Stimulated activated CD8-positive, alpha-beta memory T cell treated with anti-CD3 and anti-CD28 coated beads, Interleukin-15, amount 100 ng/mL, for 1 hour (primary cell): ENCODE measurements around the gene BICC1.

ENCODE experiments used
- DNase-seq: peaks from one replicate; pipeline ENCODE4 v3.0.0-alpha.2; 2020; ENCODE audit warnings: low read depth

BICC1 gene

GRCh38 chr10:58747687-58748086 is 235.0 kb downstream of the BICC1 start:
- no peak for DNase-seq

- no peak for DNase-seq
Observed at GRCh38 chr10:58752665-58753064, 240.0 kb downstream of the BICC1 start.

- no peak for DNase-seq
Observed at GRCh38 chr10:58753425-58753824, 240.8 kb downstream of the BICC1 start.

GRCh38 chr10:58754469-58755339 is 242.0 kb downstream of the BICC1 start:
- no peak for DNase-seq

- no peak for DNase-seq
Observed at GRCh38 chr10:58755340-58755610, 242.6 kb downstream of the BICC1 start.

GRCh38 chr10:58755677-58756076 is 243.0 kb downstream of the BICC1 start:
- DNase-seq = no peak

- no peak for DNase-seq
Observed at GRCh38 chr10:58756130-58756719, 243.6 kb downstream of the BICC1 start.

- no peak for DNase-seq
Observed at GRCh38 chr10:58757352-58758065, 244.8 kb downstream of the BICC1 start.

- no peak for DNase-seq
Observed at GRCh38 chr10:58758321-58758720, 245.6 kb downstream of the BICC1 start.

- no peak for DNase-seq
Observed at GRCh38 chr10:58764087-58764747, 251.5 kb downstream of the BICC1 start.

- DNase-seq = no peak
Observed at GRCh38 chr10:58765910-58766309, 253.2 kb downstream of the BICC1 start.

GRCh38 chr10:58767652-58768051 is 255.0 kb downstream of the BICC1 start:
- DNase-seq = no peak

GRCh38 chr10:58771863-58772262 is 259.2 kb downstream of the BICC1 start:
- no peak for DNase-seq

GRCh38 chr10:58772758-58773157 is 260.1 kb downstream of the BICC1 start:
- DNase-seq = no peak

- no peak for DNase-seq
Observed at GRCh38 chr10:58773341-58773740, 260.7 kb downstream of the BICC1 start.

- no peak for DNase-seq
Observed at GRCh38 chr10:58773944-58774343, 261.3 kb downstream of the BICC1 start.

- DNase-seq = no peak
Observed at GRCh38 chr10:58775960-58776567, 263.4 kb downstream of the BICC1 start.

GRCh38 chr10:58776568-58777318 is 264.1 kb downstream of the BICC1 start:
- no peak for DNase-seq

- no peak for DNase-seq
Observed at GRCh38 chr10:58778966-58779365, 266.3 kb downstream of the BICC1 start.

GRCh38 chr10:58779594-58779993 is 266.9 kb downstream of the BICC1 start:
- DNase-seq = no peak

GRCh38 chr10:58780476-58780875 is 267.8 kb downstream of the BICC1 start:
- DNase-seq = no peak
